COR-L47 (cell line): Measurements from ENCODE around the gene KRTAP29-1.
"Not testable (repeated sequence)": the region's sequence is repeated elsewhere in the genome, so short reads cannot be mapped to it uniquely, and the experiment has no call there.

ENCODE experiments used
- DNase-seq: peaks from one replicate; lab custom pipeline; 2025; lab: John Stamatoyannopoulos, UW

Gene KRTAP29-1, protein sequence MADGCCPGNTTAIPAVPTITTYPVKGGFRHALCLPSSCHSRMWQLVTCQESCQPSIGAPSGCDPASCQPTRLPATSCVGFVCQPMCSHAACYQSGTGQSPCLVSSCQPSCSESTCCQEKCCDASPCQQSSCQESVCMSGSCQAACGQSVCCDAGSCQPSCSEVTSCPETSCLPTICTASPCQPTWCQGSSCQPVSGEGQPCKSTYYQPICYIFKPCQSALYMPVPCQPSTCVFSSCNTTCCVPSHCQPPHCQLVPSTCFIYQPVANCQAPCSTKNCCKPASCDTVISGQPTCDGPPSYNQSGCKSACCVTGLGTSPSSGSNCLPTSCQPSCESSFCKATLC

DNA sequence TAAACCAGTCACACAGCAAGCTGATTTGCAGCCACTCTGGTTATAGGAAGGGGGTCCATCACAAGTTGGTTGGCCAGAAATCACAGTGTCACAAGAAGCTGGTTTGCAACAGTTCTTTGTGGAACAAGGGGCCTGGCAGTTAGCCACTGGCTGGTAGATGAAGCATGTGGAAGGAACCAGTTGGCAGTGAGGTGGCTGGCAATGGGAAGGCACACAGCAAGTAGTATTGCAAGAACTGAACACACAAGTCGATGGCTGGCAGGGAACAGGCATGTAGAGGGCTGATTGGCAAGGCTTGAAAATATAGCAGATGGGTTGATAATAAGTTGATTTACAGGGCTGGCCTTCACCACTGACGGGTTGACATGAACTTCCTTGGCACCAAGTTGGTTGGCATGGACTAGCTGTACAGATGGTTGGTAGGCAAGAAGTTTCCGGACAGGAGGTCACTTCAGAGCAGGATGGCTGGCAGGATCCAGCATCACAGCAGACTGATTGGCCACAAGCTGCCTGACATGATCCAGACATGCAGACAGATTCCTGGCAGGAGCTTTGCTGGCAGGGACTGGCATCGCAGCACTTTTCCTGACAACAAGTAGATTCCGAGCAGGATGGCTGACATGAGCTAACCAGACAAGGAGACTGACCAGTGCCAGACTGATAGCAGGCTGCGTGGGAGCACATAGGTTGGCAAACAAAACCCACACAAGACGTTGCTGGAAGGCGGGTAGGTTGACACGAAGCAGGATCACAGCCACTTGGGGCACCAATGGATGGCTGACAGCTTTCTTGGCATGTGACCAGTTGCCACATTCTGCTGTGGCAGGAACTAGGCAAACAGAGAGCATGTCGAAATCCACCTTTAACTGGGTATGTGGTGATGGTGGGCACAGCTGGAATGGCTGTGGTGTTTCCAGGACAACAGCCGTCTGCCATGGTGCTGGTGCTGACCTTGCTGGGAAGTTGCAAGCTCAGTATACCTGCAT lies at the start of gene KRTAP29-1:
KRTAP29-1 (minus strand) TSS at position 936 of the 986 bp plus-strand sequence; CDS start at position 936, 0 bp downstream.
- DNase-seq: no peak

DNA sequence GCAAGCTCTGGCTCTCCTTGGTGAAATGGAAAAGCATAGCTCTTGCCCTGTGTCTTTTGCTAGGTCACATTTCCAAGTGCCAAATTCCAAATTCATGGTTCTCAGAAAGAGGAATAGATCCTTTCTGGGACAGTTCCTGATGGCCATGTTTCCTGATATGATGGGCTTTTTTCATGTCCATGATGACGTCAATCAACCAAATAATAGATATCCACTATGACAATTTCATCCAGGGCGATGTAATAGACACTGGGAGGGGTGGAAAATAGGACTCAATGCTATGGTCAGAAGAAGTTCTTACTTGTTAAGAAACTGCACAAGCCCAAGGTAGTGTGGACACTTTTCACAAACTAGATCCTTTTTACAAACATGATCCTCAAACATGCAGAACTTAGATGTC lies 48.5 kb upstream of the KRTAP29-1 start:
- DNase-seq: no peak

DNA sequence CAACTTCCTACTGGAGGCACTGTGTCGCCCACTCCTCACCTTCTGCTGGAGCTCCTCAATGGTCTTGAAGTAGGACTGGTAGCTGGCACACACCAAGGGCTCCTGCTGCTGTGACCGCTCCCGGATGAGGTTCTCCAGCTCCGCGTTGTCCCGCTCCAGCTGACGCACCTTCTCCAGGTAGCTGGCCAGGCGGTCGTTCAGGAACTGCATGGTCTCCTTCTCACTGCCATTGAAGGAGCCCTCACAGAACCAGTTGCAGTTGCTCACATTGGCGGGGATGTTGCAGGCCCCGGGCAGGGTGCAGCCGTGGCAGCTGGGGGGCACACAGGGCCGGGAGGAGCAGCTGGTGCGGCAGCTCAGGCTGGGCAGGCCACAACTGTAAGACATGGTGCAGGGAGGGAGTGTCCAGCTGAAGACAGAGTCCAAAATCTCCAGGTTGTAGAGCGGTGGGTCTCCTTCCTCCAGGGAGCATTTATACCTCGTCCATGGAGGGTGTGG lies 47.8 kb upstream of the KRTAP29-1 start, which contains the start of gene KRT33A:
KRT33A (minus strand) TSS at position 448 of the 498 bp plus-strand sequence; CDS start at position 387, 61 bp downstream.
- DNase-seq: not testable (repeated sequence)

DNA sequence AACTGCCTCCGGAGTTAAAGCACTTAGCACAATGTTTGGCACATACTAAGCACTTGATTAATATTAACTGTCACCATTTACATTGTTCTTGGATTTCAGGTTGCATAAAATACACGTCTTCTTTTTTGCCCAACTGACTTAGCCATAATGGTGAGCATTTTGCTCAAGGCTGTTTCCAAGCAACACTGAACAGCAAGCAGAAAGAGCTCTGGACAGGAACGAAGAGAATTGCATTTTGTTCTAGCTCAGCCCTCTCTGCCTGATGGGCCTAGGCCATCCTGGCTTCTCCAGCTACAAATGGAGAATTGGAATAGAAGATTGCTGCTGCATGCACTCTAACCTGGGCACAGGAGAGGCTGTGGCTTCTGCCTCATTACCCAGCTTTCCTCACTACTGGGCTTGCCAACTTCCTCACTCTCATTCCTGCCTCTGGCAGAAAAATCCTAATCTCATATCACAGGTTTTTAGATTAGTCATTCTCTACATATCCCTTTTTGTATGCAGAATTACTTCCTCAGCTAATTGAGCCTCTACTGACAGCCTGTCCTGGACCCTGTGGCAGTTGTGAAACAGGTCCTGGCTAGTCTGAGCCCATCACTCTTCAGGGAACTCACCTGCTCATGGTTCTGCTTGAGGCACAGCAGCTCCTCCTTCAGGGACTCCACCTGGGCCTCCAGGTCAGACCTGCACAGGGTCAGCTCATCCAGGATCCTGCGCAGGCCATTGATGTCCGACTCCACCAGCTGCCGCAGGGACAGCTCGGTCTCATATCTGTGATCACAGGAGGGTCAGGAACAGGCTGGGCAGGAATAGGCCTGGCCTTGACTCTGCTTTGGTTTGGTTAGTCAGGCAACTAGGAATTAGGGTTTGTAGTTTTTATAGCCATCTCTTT lies 45.5 kb upstream of the KRTAP29-1 start:
- DNase-seq: no peak

DNA sequence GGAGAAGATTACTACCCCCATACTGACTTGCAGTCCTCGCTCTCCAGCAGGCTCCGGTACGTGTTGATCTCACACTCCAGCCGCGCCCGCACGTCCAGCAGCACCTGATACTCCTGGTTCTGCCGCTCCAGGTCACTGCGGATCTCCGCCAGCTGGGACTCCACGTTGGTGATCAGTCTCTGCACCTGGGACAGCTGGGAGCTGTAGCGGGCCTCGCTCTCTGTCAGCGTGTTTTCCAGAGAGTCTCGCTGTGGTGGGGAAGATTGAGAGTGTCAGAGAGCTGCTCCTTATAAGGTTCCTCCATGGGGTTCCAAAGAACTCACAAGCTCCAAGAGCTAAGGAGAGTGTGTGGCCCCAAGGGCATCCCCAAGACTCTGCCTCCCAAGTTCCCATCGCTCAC lies 43.8 kb upstream of the KRTAP29-1 start:
- DNase-seq: not testable (repeated sequence)

DNA sequence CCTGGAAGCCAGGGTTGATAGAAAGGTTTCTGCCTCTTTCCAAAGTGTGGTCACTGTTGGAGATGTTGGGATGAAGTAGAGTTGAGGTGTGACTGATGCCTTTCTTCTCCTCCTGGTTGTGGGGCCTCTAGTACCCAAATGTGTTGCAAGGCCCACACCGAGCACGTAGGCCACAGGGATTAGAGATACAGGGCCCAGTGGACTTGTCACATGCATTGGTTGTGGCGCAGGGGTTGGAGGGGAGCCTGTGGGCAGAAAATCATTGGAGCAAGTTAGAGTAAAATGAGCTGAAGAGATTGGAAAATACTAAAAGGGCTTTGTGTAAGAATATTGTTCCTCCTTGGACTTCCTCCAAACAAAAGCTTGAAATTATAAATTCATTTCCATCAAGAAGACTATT lies 43.3 kb upstream of the KRTAP29-1 start:
- DNase-seq: no peak

DNA sequence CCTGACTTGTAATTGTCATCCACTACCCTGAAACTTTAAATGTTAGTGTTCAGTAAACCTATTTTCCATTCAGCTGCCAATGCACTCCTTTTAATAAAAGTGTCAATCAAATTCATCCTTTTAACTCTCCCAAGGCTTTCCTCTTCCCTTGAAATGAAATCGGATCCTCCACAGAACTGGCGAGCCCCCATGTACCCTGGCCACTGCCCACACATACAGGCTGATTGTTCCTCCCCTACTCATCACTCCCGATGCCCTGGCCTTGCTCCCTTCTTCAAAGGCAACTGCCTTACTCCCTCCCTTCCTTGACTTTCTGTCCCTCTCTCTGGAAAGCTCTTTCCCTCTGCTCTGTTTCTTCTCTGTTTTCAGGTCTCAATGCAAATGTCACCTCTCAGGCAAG lies 40.4 kb upstream of the KRTAP29-1 start:
- no peak for DNase-seq

DNA sequence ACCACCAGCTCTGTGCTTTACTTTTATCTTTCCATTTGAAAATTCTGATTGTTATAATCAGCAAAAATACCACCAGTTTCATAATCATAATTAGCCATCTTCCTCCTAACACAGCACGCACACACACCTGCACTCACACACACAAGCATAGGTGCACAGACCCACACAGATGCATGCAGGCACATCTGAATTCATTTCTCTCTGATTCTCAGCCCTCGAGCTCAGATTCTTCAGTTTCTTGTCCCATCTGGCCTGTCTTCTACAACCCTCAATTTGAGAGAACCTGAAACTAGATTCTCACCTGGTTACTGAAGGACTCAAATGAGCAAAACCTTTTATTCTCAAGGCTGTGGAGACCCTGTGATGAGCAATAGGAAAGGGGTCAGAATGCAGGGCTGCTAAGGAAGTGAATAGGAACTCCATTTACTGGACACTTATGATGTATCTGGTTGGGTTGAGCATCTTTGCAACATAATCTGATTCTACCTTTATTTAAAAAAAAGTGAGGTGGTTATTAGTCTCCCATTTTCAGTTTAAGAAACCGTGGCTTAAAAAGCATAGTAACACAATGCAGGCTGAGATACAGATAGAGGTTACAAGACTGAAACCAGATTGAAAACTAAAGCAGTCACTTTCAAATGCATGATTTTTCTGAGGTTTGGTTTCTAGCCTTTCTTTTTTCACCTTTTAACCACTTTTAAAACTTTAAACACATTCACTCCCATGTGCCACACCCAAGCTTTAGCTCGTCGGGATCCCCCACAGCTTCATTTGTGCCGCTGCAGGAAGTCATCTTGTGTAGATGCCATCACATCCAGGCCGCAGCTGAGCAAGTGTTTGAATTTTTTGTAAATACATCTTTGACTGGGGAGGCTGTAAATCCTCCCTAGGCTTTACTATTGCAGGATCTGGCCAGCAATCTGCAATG lies 38.5 kb upstream of the KRTAP29-1 start:
- DNase-seq: no peak

DNA sequence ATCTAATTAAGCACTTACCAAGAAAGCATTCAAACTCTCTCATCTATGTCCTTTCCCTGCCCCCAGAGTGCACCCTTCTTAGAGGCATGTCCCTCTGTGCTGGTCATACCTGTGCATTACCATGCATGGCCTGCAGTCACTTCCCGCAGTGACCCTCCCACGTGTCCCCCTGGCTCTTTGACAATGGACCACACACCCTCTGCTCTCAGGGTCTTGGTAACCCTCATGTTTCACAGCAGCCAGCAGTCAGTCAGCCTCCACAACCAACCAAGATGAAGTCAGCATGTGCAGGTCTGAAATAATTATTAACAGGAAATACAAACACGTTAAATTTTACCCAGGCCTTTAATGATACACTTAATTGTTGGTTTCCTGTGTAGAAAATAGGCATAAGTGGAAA lies 37.8 kb upstream of the KRTAP29-1 start:
- no peak for DNase-seq

DNA sequence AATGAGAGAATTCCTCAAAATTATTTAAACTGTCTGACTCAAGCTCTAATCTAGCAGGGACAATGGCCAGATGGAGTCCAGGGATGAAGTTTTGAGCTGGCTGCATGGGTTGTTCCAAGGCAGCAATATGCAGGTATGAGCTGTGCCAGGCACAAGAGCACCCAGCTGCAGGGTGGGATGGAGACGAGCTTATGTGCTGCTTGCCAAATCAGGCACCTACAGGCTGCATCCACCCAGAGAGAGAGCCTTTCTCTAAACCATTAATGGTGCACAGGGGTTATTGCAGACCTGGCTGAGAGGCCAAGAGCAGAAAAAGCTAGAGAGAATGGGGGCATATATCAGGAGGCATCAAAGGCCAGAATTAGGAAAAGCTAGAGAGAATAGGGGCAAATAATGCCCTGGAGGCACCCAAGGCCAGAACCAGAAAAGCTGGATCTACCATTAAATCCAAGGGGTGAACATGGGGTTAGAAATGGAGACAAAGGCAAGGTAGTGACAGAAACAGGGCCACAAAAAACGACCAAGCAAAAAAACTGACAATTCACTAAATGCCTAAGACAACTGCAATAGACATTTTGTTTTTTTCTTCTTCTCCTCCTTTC lies 37.0 kb upstream of the KRTAP29-1 start:
- no peak for DNase-seq

DNA sequence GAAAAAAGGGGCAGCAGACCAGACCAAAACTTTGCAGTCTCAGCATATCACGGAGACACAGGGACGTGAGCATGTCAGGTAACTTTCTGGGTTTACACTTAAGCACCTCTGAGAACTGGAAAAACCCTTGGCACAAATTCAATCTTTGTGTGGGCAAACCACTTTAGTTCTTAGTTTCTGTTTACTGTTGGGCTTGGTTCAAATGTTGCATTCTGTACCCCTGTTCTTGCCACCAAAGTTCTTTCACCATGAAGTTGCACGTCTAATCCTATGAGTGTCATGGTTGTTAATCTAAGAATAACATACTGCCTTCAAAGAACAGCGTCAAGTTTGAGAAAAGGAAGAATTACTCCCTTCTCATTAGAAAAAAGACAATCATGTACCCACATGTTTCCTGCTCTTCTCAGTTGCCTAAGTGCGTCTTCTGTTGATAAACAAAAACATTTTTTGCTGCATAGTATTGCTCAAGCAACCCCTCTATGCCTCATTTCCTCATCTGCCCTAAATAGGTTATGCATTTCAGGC lies 36.4 kb upstream of the KRTAP29-1 start:
- no peak for DNase-seq

DNA sequence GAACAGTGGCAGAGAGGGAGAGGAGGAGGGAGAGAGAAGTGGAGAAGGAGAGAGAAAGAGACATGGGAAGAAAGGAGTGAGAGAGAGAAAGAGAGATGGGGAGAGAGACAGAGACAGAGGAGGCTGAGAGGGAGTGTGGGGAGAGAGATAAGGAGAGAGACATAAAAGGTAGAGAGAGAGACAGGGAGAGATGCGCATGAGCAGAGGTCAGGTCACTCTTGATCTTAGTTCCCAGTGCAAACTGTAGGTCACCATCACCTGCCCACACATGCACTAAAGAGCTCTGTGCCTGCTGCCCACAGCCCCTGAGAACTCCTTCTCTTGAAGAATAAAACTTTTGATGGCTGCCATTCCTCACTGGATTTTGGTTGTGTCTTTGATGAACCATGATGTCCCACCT lies 33.1 kb upstream of the KRTAP29-1 start:
- DNase-seq: no peak

DNA sequence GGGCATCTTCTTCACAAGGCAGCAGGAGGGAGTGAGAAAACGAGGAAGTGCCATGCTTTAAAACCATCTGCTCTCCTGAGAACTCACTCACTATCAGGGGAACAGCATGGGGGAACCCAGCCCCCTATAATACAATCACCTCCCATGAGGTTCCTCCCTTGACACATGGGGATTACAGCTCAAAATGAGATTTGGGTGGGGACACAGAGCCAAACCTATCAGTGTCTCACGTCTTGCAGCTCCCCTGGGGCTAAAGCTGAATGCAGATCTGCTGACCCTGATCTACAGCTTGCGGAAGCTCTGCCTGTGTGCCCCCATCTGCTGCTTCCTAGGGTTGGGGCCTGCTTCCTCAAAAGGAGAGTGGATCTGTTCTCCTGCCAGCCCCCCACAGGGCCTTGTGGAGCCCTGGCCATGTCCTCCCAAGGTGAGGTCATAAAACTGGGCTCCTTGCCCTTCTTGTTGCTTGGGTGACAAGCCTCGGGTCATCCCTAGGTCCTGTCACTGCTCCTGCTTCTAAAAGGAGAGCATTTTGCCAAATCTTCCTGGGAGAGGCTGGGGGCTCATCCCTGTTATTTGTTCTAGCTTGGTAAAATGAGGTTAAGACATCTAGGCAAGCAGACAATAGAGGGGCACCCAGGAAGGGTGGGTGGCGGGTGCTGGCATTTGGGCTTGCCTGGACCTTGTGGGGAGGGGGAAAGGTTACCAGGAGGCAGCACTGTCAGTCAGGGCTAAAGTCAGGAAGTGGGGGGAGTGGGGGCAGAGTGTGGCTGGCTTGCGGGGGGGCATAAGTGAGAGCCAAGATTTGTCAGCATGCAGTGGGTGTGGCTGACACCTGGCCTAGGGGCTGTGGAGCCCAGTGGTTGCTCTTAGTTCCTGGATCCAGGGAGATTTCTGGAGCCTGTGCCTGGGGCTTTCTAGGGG lies 32.0 kb upstream of the KRTAP29-1 start:
- DNase-seq: no peak

DNA sequence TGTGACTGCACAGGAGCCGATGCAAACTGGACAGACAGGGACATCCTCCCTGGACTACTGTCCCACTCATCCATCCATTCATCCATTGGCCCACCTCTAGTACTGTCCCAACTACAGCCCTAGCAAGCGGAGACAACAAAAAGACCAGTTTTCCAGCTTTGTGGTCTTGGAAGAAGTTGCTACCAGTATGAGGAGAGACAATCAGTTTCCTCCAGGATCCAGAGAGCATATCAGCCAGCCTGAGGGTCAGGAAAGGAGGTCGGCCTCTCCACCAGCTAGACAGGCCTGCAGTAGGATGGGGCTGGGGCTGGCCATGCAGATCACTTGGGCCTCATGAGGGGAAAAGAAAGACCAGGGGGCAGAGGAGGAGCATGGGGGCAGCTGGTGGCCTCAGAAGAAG lies 31.2 kb upstream of the KRTAP29-1 start:
- DNase-seq: no peak

DNA sequence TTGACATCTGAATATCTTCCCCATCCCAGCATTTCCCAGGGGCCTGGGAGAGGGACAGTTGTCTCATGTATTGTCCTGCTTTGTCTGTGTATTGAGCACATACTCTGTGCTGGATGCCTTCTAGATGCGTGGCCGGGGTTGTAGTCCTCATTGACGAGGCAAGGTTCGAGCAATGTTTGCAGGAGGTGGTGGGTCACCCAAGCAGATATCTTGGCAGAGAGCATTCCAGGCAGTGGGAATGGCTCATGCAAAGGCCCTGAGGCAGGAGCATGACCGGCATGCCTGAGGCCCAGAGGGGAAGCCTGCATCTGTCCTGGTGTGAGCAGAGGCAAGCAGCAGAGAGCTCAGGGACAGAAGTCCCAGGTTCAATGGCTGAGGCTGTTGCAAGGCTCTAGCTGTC lies 30.4 kb upstream of the KRTAP29-1 start:
- no peak for DNase-seq

DNA sequence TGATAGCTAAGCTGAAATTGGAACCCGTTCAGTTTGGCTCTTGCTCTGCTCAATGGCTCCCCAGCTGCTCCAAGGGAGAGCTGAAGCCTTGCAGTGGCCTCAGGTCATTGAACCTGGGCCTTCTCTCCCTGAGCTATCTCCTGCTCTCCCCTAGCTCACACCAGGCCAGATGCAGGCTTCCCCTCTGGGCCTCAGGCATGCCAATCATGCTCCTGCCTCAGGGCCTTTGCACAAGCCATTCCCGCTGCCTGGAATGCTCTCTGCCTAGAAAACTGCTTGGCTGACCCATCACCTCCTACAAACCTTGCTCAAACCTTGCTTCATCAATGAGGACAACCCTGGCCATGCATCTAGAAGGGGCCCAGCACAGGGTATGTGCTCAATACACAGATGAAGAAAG lies 29.6 kb upstream of the KRTAP29-1 start:
- no peak for DNase-seq

DNA sequence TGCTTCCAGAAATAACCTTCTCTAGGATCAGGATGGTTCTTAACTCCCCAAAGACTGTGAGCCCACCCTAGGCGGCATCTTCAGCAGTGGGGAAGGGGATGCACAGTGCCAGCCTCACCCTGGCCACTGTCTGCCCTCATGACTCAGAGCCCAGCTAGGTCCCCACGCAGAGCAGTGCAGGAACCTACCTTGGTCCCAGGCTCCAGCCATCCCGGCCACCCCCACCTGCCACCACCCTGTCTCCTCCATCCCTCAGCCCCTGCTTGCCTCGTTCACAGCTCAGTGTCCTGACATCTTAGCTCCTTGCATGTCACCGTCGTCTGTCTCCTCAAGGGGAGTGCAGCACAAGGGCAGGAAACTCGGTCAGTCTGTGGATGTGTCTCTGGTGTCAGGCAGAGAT lies 29.0 kb upstream of the KRTAP29-1 start:
- no peak for DNase-seq

DNA sequence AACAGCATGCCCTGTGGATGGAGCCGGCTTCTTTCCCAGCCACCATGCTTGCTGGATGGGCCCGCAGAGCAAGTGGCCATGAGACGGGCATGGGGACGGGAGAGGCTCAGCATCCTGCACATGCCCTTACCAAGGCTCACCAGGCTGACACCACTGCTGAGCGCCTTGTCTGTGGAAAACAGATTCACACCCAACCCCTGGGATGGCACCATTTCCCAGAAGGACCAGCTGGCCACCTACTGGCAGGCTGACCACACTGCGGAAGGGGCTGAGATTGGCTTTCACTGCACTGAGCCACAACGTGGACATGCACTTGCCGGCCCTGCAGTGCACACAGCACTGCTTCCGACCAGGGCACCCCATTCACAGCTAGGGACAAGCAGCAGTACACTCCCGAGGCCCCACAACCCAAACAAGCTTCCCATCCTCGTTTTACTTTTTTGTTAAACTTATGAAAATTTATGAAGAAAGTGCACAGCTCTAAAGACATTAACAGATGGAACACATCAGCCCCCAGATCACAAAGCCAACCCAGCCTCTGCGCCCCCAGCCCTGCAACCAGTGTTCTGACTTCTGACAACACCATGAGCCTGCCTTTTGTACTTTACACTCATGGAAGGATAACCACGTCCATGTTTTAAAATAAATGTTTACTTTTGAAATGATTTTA lies 26.8 kb upstream of the KRTAP29-1 start:
- DNase-seq: peak; percentile 37
